WTC11 (cell line): ENCODE results near the gene STK16. TPM values are rescaled to one million over a fixed set of nuclear protein-coding genes. Genes with fewer than 3 reads are reported as not detected.

Experiments used
- ATAC-seq: fragments of 200-7000 bp; cut with Tn5 transposase; 2 replicates; pipeline ENCODE4 v1.10.0; 2021; ENCODE audit warnings: mild to moderate bottlenecking, moderate library complexity
- CTCF ChIA-PET: fragments of 300-600 bp; sonication (Branson Sonifier 250); formaldehyde crosslinking; loops from one replicate; lab custom pipeline; 2021; ENCODE audit warnings: antibody characterized with exemption; lab: Charles Lee
- POLR2A ChIA-PET: fragments of 350-600 bp; sonication (Branson Sonifier 250); formaldehyde crosslinking; loops from one replicate; lab custom pipeline; 2021; ENCODE audit warnings: antibody characterized with exemption; lab: Charles Lee
- DNase-seq: peaks from one replicate; pipeline ENCODE4 v3.0.0; 2021; ENCODE audit warnings: low spot score
- H3K27ac Mint-ChIP-seq: 2 replicates; pipeline ENCODE4 v1.8.0; 2021; ENCODE audit warnings: mixed read lengths
- H3K27me3 Mint-ChIP-seq: 2 replicates; pipeline ENCODE4 v1.8.0; 2021; ENCODE audit warnings: low read depth, mild to moderate bottlenecking, moderate library complexity, mixed read lengths
- H3K36me3 Mint-ChIP-seq: 2 replicates; pipeline ENCODE4 v1.8.0; 2021; ENCODE audit warnings: mixed read lengths
- H3K4me1 Mint-ChIP-seq: 2 replicates; pipeline ENCODE4 v1.8.0; 2022; ENCODE audit warnings: mixed read lengths
- H3K4me3 Mint-ChIP-seq: 2 replicates; pipeline ENCODE4 v1.8.0; 2021; ENCODE audit warnings: mild to moderate bottlenecking, moderate library complexity, mixed read lengths
- H3K9me3 Mint-ChIP-seq: 2 replicates; pipeline ENCODE4 v1.8.0; 2021; ENCODE audit warnings: mixed read lengths
- ATF1 ChIP-seq: sonication (generic); formaldehyde crosslinking; IDR thresholded peaks from 2 replicates; pipeline ENCODE4 v1.8.1; 2023; ENCODE audit warnings: mild to moderate bottlenecking, moderate library complexity, missing genetic modification reagents
- ETV6 ChIP-seq: sonication (generic); formaldehyde crosslinking; IDR thresholded peaks from 2 replicates; pipeline ENCODE4 v1.8.1; 2022; ENCODE audit warnings: mild to moderate bottlenecking, missing genetic modification reagents
- GABPB1 ChIP-seq: sonication (generic); formaldehyde crosslinking; IDR thresholded peaks from 2 replicates; pipeline ENCODE4 v1.8.1; 2023; ENCODE audit warnings: mild to moderate bottlenecking, missing genetic modification reagents
- RORB ChIP-seq: fragments of 250-450 bp; sonication (Bioruptor Pico); IDR thresholded peaks from 2 replicates; pipeline ENCODE4 v1.9.0; 2021; ENCODE audit warnings: mild to moderate bottlenecking
- SP1 ChIP-seq: sonication (generic); formaldehyde crosslinking; conservative IDR thresholded peaks from 2 replicates; pipeline ENCODE4 v1.8.1; 2022; ENCODE audit warnings: missing genetic modification reagents
- ZNF317 ChIP-seq: sonication (generic); formaldehyde crosslinking; IDR thresholded peaks from 2 replicates; pipeline ENCODE4 v1.8.1; 2023; ENCODE audit warnings: low read depth, mild to moderate bottlenecking, moderate library complexity, missing genetic modification reagents, borderline replicate concordance
- total RNA-seq: library from RNA; stranded (reverse); gene quantifications from 3 replicates; pipeline ENCODE4 v1.2.3, GENCODE V29; 2021
- TF ChIP-seq, protein P1 (sequence below): fragments of 250-450 bp; sonication (Bioruptor Pico); IDR thresholded peaks from 2 replicates; pipeline ENCODE4 v1.9.0; 2021; ENCODE audit warnings: mild to moderate bottlenecking
- TF ChIP-seq, protein P2 (sequence below): fragments of 250-450 bp; sonication (Bioruptor Pico); IDR thresholded peaks from 2 replicates; pipeline ENCODE4 v1.9.0; 2021; ENCODE audit warnings: mild to moderate bottlenecking
- TF ChIP-seq, protein P3 (sequence below): sonication (generic); formaldehyde crosslinking; conservative IDR thresholded peaks from 2 replicates; pipeline ENCODE4 v1.8.1; 2023; ENCODE audit warnings: mild to moderate bottlenecking, low read depth, missing genetic modification reagents, moderate library complexity
- TF ChIP-seq, protein P4 (sequence below): sonication (generic); formaldehyde crosslinking; IDR thresholded peaks from 2 replicates; pipeline ENCODE4 v1.8.1; 2022; ENCODE audit warnings: mild to moderate bottlenecking, moderate library complexity, missing genetic modification reagents
- TF ChIP-seq, protein P5 (sequence below): sonication (generic); formaldehyde crosslinking; IDR thresholded peaks from 2 replicates; pipeline ENCODE4 v1.8.0; 2022; ENCODE audit warnings: mild to moderate bottlenecking, missing genetic modification reagents
- TF ChIP-seq, protein P6 (sequence below): sonication (generic); formaldehyde crosslinking; IDR thresholded peaks from 2 replicates; pipeline ENCODE4 v1.8.1; 2023; ENCODE audit warnings: mild to moderate bottlenecking, moderate library complexity, missing genetic modification reagents

STK16 gene
- total RNA-seq, 1 experiment from 2014 or later = 27.5 TPM

DNA sequence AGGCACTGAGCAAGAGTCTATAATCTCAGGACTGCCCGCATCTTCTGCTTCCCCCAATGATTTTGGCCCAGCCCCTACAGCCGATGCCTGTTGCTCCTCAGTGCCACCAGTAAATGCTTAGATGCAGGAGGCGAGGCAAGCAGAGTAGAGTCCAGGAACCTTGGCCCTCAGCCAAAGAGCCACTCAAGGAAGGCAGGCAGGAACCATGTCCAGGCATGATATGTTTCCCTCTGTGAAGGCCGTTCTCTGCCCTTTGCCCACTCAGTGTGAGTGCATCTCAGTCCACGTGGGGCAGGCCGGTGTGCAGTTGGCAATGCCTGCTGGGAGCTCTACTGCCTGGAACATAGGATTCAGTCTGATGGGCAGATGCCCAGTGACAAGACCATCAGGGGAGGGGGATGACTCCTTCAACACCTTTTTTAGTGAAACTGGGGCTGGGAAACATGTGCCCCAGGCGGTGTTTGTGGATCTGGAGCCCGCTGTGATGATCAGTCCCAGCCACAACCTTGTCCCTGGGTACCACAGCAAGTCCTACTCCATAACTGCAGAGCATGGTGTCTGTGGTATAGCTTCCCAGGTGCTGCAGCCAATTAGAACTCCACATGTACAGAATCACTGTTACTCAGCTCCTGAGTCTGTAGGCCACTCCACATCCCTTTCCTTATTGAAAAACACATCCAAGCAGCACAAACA lies 24.2 kb downstream of the STK16 start:
- H3K9me3 Mint-ChIP-seq = no peaks in the 10 kb centered on the region
- H3K36me3 Mint-ChIP-seq = no peaks in the 10 kb centered on the region
- CTCF ChIA-PET = interaction anchor here (1.0 to 1.2 kb wide), 3 partner anchors 9 to 225 kb away, joined by 3 to 5 read pairs (median 3); partner anchors contain the start of gene DNAJB2
- TF ChIP-seq, protein P1, sequence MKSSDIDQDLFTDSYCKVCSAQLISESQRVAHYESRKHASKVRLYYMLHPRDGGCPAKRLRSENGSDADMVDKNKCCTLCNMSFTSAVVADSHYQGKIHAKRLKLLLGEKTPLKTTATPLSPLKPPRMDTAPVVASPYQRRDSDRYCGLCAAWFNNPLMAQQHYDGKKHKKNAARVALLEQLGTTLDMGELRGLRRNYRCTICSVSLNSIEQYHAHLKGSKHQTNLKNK = no peak
- no peak for TF ChIP-seq ZNF317 (CRISPR knock-in tag)
- TF ChIP-seq, protein P2, sequence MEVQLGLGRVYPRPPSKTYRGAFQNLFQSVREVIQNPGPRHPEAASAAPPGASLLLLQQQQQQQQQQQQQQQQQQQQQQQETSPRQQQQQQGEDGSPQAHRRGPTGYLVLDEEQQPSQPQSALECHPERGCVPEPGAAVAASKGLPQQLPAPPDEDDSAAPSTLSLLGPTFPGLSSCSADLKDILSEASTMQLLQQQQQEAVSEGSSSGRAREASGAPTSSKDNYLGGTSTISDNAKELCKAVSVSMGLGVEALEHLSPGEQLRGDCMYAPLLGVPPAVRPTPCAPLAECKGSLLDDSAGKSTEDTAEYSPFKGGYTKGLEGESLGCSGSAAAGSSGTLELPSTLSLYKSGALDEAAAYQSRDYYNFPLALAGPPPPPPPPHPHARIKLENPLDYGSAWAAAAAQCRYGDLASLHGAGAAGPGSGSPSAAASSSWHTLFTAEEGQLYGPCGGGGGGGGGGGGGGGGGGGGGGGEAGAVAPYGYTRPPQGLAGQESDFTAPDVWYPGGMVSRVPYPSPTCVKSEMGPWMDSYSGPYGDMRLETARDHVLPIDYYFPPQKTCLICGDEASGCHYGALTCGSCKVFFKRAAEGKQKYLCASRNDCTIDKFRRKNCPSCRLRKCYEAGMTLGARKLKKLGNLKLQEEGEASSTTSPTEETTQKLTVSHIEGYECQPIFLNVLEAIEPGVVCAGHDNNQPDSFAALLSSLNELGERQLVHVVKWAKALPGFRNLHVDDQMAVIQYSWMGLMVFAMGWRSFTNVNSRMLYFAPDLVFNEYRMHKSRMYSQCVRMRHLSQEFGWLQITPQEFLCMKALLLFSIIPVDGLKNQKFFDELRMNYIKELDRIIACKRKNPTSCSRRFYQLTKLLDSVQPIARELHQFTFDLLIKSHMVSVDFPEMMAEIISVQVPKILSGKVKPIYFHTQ (CRISPR knock-in tag) = no peak
- TF ChIP-seq, protein P3, sequence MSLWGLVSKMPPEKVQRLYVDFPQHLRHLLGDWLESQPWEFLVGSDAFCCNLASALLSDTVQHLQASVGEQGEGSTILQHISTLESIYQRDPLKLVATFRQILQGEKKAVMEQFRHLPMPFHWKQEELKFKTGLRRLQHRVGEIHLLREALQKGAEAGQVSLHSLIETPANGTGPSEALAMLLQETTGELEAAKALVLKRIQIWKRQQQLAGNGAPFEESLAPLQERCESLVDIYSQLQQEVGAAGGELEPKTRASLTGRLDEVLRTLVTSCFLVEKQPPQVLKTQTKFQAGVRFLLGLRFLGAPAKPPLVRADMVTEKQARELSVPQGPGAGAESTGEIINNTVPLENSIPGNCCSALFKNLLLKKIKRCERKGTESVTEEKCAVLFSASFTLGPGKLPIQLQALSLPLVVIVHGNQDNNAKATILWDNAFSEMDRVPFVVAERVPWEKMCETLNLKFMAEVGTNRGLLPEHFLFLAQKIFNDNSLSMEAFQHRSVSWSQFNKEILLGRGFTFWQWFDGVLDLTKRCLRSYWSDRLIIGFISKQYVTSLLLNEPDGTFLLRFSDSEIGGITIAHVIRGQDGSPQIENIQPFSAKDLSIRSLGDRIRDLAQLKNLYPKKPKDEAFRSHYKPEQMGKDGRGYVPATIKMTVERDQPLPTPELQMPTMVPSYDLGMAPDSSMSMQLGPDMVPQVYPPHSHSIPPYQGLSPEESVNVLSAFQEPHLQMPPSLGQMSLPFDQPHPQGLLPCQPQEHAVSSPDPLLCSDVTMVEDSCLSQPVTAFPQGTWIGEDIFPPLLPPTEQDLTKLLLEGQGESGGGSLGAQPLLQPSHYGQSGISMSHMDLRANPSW (CRISPR knock-in tag) = no peak
- TF ChIP-seq GABPB1 (CRISPR knock-in tag) = no peak
- TF ChIP-seq SP1 = no peak
- no peak for TF ChIP-seq RORB (CRISPR knock-in tag)
- TF ChIP-seq ETV6 = no peak
- TF ChIP-seq, protein P4, sequence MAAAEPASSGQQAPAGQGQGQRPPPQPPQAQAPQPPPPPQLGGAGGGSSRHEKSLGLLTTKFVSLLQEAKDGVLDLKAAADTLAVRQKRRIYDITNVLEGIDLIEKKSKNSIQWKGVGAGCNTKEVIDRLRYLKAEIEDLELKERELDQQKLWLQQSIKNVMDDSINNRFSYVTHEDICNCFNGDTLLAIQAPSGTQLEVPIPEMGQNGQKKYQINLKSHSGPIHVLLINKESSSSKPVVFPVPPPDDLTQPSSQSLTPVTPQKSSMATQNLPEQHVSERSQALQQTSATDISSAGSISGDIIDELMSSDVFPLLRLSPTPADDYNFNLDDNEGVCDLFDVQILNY = no peak
- no peak overlapping the region for H3K4me3 Mint-ChIP-seq
- H3K27ac Mint-ChIP-seq = no peak overlapping the region
- peaks cover 42% of the 10 kb centered on the region for H3K27me3 Mint-ChIP-seq
- DNase-seq = no peak
- peaks cover 3% of the 10 kb centered on the region for H3K4me1 Mint-ChIP-seq
- POLR2A ChIA-PET = interaction anchor here (0.6 kb wide), 1 partner anchor 16 kb away, joined by 5 read pairs; the partner anchor contains the start of gene TUBA4B
- ATAC-seq = no peak

DNA sequence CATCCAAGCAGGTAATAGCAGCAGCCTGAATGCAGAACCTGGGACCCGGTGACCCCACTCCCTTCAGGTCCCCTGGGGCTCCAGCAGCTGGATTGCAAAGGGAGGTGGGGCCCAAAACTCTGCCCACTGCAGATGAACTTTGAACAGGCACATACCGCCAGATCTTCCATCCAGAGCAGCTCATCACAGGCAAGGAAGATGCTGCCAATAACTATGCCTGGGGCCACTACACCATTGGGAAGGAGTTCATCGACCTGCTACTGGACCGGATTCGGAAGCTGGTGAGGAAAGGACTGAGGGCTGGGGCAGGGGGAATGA lies 24.7 kb downstream of the STK16 start:
- POLR2A ChIA-PET = no interaction called here
- H3K27ac Mint-ChIP-seq = no peak overlapping the region
- H3K36me3 Mint-ChIP-seq = no peaks in the 10 kb centered on the region
- DNase-seq = no peak
- peaks cover 42% of the 10 kb centered on the region for H3K27me3 Mint-ChIP-seq
- no peaks in the 10 kb centered on the region for H3K9me3 Mint-ChIP-seq
- TF ChIP-seq, protein P5, sequence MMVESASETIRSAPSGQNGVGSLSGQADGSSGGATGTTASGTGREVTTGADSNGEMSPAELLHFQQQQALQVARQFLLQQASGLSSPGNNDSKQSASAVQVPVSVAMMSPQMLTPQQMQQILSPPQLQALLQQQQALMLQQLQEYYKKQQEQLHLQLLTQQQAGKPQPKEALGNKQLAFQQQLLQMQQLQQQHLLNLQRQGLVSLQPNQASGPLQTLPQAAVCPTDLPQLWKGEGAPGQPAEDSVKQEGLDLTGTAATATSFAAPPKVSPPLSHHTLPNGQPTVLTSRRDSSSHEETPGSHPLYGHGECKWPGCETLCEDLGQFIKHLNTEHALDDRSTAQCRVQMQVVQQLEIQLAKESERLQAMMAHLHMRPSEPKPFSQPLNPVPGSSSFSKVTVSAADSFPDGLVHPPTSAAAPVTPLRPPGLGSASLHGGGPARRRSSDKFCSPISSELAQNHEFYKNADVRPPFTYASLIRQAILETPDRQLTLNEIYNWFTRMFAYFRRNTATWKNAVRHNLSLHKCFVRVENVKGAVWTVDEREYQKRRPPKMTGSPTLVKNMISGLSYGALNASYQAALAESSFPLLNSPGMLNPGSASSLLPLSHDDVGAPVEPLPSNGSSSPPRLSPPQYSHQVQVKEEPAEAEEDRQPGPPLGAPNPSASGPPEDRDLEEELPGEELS (CRISPR knock-in tag) = no peak
- TF ChIP-seq, protein P6, sequence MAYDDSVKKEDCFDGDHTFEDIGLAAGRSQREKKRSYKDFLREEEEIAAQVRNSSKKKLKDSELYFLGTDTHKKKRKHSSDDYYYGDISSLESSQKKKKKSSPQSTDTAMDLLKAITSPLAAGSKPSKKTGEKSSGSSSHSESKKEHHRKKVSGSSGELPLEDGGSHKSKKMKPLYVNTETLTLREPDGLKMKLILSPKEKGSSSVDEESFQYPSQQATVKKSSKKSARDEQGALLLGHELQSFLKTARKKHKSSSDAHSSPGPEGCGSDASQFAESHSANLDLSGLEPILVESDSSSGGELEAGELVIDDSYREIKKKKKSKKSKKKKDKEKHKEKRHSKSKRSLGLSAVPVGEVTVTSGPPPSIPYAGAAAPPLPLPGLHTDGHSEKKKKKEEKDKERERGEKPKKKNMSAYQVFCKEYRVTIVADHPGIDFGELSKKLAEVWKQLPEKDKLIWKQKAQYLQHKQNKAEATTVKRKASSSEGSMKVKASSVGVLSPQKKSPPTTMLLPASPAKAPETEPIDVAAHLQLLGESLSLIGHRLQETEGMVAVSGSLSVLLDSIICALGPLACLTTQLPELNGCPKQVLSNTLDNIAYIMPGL (CRISPR knock-in tag) = no peak
- TF ChIP-seq GABPB1 (CRISPR knock-in tag) = peak; percentile 36; the same call in 1 of the 2 replicates
- no peak for TF ChIP-seq ATF1 (CRISPR knock-in tag)
- TF ChIP-seq, all 79 proteins: peak for 1
- Mint-ChIP-seq H3K4me3 (no peak overlapping the region), H3K4me1 (peaks cover 8% of the 10 kb centered on the region)
- CTCF ChIA-PET = interaction anchor here (1.0 to 1.6 kb wide), 4 partner anchors 9 to 240 kb away, joined by 3 to 5 read pairs (median 3); partner anchors contain the start of gene DNAJB2
- no peak for ATAC-seq
